Stimulated activated CD4-positive, alpha-beta T cell treated with anti-CD3 and anti-CD28 coated beads, Interleukin-12 subunit alpha, Interleukin-12 subunit beta, amount 100 ng/mL, for 24 hours (primary cell): ENCODE results near the gene SLC39A6.
"Not testable (repeated sequence)": the region's sequence is repeated elsewhere in the genome, so short reads cannot be mapped to it uniquely, and the experiment has no call there.

Experiments
- DNase-seq, 2 experiments: peaks; one replicate each; pipeline ENCODE4 v3.0.0-alpha.2; 2020; ENCODE audit warnings: low read depth in 2 of 2

Gene SLC39A6, protein sequence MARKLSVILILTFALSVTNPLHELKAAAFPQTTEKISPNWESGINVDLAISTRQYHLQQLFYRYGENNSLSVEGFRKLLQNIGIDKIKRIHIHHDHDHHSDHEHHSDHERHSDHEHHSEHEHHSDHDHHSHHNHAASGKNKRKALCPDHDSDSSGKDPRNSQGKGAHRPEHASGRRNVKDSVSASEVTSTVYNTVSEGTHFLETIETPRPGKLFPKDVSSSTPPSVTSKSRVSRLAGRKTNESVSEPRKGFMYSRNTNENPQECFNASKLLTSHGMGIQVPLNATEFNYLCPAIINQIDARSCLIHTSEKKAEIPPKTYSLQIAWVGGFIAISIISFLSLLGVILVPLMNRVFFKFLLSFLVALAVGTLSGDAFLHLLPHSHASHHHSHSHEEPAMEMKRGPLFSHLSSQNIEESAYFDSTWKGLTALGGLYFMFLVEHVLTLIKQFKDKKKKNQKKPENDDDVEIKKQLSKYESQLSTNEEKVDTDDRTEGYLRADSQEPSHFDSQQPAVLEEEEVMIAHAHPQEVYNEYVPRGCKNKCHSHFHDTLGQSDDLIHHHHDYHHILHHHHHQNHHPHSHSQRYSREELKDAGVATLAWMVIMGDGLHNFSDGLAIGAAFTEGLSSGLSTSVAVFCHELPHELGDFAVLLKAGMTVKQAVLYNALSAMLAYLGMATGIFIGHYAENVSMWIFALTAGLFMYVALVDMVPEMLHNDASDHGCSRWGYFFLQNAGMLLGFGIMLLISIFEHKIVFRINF

DNA sequence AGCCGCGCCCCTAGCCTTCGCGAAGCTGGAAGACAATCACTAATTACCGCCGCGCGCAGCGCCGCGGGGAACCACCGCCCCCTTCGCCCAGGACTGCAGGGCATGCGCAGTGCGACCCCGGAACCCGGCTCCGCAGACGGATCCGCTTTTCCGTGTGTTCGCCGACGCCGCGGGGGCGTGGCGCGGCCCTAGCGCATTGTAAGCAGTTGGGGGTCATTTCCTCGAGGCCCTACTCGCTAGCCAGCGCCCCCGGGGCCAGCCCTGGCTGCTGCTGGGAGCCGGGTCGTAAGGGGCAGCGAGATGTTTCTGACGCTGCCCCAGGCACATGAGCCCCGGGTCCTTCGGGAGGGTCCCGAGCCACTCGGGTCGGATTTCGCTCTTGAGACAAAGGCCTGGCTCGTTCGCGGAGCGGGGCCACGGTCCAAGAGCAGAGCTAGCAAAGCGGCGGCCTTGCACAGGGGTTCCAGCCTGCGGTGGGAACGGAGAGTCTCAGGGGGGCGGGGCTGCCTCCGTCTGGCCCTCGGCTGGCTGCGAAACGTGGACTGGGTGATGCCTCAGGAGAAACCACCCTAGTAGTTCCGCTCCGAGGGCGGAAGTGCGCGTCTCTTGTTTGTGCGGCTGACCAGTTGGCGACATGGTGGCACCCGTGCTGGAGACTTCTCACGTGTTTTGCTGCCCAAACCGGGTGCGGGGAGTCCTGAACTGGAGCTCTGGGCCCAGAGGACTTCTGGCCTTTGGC, at the start of gene SLC39A6, which contains the start of gene ELP2:
Gene SLC39A6, minus strand, starts transcription at position 41 of the 739 bp plus-strand sequence. CDS start 2,333 bp downstream, outside the sequence.
Gene ELP2, plus strand, starts transcription at position 600 of the 739 bp plus-strand sequence. Its CDS starts 35 bp downstream, at position 635.
- DNase-seq, result peak; percentile 88 to 89

DNA sequence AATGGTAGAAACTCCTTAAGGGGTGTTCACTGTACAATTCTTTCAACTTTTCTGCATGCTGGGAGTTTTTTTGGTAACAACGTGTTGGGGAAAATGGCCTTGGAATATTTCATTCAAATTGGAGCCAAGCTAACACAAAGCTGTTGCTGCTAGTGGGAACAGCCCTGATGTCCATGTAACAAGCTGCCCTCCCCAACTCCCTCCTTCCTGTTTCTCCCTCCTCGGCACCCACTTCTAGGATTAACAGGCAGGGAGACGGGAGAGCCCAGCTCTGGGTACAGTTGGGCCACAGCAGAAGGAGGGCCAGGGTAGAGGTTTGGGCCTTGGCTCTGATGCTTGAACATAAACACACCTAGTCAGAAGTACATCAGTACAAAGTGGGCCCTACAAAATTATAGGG, 48.8 kb upstream of the SLC39A6 start:
- DNase-seq, result no peak

DNA sequence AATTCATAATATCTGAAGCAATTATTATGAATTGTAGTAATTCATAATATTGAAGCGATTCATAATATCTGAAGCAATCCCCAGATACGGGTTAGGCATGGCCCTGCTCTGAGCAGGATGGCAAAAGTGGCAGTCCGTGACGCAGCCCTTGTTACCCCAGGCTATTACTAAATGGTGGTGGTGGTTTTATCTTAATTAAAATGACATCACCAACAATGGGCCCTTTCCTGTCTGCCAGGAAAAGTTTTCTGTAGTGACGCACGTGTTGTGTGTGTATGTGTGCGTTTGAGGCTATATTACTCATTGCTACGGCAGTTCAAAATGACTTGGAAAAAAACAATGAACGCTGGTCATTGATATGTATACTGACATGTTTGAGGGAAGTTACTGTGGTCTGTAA, 47.6 kb upstream of the SLC39A6 start:
- DNase-seq, result no peak

DNA sequence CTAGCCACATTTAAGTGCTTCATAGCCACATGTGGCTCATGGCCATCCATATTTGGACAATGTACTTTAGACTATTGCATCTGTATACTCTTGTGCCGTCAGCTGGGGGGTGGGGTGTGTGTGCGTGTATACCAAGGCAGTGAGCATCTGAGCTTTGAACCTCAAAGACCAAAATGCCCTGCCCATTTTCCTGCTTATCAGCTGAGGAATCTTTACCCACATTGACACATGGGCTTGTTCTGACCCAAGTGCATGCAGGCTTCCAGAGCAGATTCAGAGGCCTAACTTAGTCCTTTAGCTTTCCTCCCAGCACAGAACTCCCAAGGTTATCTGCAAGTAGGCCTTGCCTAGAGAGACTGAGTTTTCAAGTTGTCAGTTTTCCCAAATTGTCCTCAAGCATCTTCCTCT, 47.0 kb upstream of the SLC39A6 start:
- no peak for DNase-seq

DNA sequence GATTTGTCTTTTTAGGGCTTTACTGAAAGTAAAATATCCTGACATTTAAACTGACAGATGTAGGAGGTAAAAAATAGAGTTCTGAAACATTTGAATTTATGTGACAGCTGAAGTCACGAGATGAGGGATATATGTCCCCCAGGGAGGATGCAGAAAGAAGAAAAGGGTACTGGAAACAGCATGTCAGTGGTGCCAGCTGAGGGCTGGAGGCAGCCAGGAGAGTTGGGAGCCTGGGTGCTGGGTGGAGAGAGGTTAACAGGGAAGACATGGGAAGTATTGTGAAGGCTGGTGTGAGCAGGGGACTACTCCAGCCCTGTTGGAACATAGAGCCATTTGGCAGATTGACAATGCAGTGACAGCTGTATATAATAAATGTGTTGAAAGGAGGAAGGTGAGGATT, 46.3 kb upstream of the SLC39A6 start:
- DNase-seq, result no peak

DNA sequence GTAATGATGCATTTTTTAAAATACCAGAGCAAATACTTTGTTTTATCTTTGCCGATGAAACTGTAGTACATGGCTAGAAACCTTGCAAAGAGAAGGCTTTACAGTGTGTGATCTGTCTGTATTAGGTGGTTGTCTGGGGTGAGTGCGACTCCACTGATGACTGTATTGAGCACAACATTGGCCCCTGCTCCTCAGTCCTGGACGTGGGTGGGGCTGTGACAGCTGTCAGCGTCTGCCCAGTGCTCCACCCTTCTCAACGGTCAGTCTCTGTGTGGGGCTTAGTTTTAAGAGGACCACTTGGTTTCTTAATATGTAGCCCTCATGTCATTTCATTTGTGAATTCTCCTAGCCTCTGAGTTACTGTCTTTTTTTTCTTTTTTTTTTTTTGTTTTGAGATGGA, 40.8 kb upstream of the SLC39A6 start:
- DNase-seq, result no peak

DNA sequence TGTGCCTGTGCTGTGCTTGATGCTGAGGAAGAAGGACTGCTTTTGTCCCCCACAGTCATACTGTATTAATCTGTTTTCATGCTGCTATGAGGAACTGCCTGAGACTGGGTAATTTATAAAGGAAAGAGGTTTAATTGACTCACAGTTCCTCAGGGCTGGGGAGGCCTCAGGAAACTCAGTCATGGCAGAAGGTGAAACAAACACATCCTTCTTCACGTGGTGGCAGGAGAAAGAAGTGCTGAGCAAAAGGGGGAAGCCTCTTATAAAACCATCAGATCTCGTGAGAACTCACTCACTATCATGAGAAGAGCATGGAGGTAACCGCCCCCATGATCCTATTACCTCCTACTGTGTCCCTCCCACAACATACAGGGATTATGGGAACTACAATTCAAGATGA, 39.2 kb upstream of the SLC39A6 start:
- not testable (repeated sequence) for DNase-seq

DNA sequence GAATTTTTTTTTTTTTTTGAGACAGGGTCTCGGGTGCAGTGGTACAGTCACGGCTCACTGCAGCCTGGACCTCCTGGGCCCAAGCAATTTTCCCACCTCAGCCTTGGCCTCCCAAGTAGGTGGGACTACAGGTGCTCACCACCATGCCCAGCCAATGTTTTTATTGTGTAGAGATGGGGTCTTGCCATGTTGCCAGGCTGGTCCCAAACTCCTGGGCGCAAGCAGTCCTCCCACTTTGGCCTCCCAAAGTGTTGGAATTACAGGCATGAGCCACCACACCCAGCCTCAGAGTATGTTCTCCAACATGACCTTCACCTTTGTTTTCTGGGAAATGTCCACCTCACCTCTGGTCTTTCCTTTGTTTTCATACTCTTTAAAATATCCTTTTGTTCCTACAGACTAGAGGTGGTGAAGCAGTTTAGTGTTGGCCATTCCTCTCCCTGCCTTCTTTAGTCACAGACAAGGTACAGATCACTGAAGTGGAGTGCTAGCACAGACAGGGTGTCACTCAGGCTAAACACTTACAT, 38.6 kb upstream of the SLC39A6 start:
- DNase-seq, result no peak

DNA sequence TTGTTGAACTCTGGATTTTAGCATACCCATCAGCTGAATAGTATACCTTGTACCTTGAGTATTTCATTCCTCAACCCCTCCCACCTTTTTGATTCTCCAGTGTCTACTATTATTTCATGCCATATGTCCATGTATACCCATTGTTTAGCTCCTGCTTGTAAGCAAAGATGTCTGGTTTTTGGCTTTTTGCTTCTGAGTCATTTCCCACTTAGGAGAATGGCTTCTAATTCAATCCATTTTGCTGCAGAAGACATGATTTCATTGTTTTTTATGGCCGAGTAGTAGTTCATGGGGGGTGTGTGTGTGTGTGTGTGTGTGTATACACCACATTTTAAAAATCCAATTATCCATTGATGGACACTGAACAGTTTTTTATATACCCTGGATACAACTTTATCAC, 33.8 kb upstream of the SLC39A6 start:
- DNase-seq, result no peak

DNA sequence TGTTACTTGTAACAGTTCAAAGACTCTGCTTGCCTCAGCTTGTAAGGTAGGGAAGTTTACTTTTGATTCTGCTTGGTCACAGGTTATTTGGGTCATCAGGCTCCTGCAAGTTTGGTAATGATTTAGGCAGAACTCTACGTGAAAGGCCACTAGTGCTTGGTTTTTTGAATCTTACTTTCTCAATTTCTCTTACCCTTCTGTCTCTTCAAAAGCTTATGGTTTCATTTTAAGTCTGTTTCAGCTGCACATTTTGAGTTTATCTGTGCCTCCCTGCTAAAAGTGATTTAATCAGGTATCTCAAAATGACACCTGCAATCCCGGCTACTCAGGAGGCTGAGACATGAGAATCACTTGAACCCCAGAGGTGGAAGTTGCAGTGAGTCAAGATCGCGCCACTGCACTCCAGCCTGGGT, 31.8 kb upstream of the SLC39A6 start:
- DNase-seq, result no peak

DNA sequence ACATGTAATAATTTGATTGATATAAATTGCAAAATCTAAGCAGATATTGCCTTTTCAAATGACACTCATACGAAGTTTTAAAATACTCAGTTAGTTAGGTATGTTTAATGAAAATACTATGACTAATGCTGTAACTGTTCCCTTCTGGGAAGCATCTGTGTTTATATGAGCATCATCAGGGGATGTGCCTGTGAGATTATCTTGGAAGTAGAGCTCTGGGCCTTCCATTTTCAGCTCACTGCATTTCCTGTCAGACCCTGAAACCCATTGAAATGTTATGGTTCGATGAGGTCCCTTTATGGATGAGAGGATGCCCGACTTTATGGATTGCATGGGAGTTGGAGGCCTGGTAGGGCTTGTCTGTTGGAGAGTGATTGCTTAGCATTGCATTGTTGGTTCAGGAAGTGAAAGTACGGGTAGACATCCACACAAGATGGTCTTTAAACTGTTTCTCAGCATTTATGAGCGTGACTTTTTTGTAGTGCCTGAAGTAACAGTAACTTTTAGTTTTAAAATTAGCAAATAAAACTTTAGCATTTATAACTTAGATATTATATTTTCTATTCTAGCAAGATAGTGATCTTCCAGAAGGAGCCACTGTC, 29.2 kb upstream of the SLC39A6 start:
- DNase-seq, result no peak

DNA sequence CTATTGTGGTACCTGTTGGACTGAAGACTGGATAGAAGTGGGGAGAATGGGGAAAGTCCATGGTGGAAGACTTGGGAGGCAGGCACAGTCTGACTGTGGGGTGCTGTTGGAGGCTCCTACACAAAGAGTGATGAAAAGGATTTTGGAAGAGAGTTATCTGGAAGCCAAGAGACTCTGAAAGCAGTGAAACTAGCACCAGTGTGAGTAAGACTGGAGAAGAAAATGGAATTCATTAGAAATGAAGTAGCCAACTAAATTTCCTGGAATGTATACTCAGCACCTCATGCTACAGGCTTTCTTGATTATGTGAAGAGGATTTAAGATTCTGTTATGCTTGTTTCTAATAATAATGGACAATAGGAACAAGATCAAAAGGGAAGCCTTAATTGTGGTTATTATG, 28.3 kb upstream of the SLC39A6 start:
- DNase-seq, result no peak

DNA sequence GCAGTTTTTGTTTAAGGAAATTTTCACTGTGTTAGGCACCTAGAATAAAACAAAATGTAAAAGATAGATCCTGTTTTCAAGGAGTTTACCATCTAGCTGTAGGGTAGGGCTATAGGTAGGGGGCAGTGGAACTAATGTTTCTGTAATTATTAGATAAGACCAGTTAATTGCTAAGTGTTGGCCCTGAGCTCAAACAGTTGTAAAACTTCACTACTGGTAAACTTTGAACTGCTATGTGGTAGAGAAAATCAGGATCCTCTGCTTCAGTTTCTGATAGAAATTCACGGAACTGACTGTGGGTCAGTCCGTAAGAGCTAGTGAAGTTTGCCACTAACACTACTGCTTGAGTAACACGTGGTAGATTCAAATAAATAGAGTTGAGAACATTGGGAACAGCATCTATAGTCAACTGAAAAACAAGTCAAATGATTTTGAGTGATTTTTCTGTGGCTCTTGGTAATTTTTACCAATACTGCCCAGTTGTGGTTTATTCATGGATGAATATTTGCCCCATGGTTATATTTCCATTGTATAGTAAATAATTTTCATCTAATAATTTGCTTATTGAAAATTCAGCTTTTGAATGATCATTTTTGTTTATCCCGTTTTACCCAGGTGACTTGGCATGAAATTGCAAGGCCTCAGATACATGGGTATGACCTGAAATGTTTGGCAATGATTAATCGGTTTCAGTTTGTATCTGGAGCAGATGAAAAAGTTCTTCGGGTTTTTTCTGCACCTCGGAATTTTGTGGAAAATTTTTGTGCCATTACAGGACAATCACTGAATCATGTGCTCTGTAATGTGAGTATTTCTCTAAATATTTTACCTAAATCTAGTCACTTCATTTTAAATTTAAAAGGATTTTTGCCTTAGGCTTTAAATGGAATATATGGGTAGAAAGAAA, 27.0 kb upstream of the SLC39A6 start:
- DNase-seq, result no peak

DNA sequence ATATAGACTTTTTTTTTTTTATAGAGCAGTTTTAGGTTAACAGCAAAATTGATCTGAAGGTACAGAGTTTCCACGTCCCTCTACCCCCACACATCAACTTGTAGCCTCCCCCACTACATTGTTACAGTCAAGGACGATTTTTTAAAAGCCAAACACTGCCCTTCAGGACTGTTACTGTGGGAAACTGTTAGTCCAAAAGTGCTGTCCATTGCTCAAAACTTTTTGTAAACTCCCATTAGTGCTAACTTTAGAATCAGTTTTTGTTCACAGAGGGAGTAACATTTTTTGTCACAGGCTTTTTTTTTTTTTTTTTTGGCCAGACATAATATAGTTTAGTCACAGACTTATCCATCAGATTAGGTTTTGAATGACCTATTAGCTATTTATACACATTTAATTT, 24.6 kb upstream of the SLC39A6 start:
- DNase-seq, result no peak

DNA sequence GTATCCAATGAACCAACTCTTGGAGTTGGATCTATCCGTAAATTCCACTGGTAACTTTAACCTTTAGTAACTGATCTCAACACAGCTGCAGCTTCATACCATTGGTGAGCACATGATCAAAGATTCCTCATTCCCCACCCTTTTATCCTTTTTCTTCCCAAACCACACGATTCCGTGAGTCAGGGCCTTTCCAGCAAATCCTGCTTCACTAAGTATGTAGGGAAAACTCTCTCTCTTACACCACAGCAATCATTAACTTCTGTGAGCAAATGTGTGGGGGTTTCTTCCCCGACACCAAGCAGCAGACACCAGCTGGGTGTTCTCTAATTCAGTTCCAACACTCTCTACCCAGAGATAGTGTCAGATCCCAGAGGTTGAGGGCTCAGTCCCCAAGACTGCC, 24.1 kb upstream of the SLC39A6 start:
- no peak for DNase-seq

DNA sequence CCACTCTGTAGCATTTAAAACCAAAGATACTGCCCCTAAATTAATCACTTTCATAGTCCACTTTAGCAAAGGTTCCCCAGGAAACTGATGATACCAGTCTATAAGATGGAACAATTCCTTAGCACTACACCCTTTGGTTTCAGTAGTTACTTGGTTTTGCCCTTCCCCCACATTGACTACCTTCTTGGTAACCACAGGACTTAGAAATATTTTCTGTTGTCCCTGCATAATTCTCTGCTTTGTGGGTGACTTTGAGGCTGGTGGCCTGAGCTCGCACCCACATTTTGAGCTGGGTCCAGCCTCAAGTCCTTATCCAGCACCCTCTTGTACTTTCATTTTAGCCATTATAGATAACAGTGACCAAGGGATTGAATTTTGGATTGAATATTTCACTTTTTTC, 23.6 kb upstream of the SLC39A6 start:
- DNase-seq, result no peak

DNA sequence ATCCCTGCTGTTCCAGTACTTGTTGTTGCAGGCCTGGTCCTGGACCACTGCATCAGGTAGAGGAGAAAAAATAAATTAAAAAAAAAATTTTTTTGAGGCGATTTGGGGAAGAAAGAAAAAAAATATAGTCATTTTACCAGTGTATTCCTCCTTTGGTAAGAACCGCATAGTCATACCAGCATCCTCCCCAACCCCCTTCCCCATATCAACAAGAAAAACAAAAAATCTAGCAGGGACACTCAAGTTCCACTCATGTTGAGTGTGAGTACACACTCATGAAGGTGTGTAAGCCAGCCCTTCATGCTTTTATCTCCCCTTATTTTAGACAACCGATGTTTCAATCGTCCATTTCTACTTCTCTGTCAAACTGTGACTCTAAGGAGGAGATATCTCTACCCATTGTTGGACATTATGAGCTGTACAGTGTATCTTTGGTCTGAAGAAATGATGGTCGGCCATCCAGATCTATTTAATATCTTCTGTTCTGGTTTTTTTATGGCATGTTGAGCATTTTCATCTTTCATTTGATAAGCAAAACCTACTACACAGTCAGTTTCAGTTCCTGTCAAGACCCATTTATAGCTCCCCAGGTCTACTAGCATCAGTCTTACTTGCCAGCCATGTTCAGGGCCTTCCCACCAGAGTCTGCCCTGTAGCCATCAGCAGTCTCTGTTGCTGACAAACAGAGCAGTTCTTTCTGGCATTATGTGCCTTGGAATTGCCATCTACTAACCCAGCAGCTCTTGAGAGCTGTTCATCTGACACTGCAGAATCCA, 20.6 kb upstream of the SLC39A6 start:
- DNase-seq, result no peak

DNA sequence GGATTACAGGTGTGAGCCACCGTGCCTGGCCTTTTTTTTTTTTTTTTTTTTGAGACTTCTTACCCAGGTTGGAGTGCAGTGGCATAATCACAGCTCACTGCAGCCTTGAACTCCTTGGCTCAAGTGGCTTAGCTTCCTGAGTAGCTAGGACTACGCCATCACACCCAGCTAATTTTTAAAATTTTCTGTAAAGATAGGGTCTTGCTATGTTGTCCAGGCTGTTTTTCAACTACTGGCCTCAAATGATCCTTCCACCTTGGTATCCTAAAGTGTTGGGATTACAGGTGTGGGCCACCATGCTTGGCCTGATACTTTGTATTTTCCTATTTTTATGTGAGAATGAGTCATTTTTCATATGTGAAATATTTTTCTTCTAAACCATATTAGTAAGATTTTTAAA, 14.3 kb upstream of the SLC39A6 start:
- no peak for DNase-seq

DNA sequence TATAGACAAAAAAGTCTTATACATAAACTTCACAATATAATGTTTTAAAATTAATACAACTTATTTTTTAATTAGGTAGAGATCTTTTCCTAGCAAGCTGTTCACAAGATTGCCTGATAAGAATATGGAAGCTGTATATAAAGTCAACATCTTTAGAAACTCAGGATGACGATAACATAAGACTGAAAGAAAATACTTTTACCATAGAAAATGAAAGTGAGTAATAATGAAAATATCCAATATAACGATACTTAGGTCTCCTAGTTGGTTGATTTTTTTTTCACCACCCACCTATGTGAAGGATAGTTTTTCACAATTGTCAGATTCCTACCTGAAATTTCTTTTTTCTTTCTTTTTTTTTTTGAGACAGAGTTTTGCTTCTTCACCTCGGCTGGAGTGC, 13.6 kb upstream of the SLC39A6 start:
- no peak for DNase-seq

DNA sequence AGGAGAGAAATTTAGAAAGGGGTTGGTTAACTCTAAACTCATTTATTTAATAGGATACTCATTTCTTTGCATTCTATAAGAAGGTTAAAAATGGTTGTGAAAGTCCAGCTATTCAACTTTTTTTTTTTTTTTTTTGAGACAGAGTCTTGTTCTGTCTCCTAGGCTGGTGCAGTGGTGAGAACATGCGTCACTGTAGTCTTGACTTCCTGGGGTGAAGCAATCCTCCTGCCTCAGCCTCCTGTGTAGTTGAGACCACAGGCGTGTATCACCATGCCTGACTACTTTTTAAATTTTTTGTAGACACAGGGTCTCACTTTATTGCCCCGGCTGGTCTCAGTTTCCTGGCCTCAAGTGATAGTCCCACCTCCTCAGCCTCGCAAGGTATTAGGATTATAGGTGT, 12.4 kb upstream of the SLC39A6 start:
- DNase-seq, result no peak
